Neutrophil (primary cell): ENCODE results near the gene RER1.

ENCODE experiments used
- H3K27ac ChIP-seq: fragments of 200-600 bp; sonication (generic); 2 replicates; pipeline ENCODE4 v1.5.1; 2016; ENCODE audit warnings: mild to moderate bottlenecking, moderate library complexity
- H3K27me3 ChIP-seq: fragments of 200-600 bp; sonication (generic); 2 replicates; pipeline ENCODE4 v1.6.0; 2016; ENCODE audit warnings: mild to moderate bottlenecking
- H3K36me3 ChIP-seq: fragments of 200-600 bp; sonication (generic); 2 replicates; pipeline ENCODE4 v1.5.1; 2017
- H3K4me1 ChIP-seq, 2 experiments: fragments of 200-600 bp in 1 of 2; sonication (generic) in 1 of 2; 1 replicate in 1 of 2; 2 replicates in 1 of 2; pipeline versions ENCODE4 v1.5.1 to v1.6.1; 2013 to 2016; ENCODE audit warnings: low read depth in 1 of 2, low read length in 1 of 2, mild to moderate bottlenecking in 1 of 2, moderate library complexity in 1 of 2; ENCODE audit not compliant: control insufficient read depth in 1 of 2, insufficient read depth in 1 of 2
- H3K4me3 ChIP-seq, 2 experiments: fragments of 200-600 bp in 1 of 2; sonication (generic) in 1 of 2; 1 replicate in 1 of 2; 2 replicates in 1 of 2; pipeline ENCODE4 v1.5.1; 2013 to 2016; ENCODE audit warnings: low read depth in 1 of 2, low read length in 1 of 2, mild to moderate bottlenecking in 1 of 2, moderate library complexity in 1 of 2
- H3K9me3 ChIP-seq: fragments of 200-600 bp; sonication (generic); 2 replicates; pipeline ENCODE4 v1.5.1; 2016
- TF ChIP-seq, protein P1 (sequence below): fragments of 200-600 bp; sonication (generic); IDR thresholded peaks from 2 replicates; pipeline ENCODE4 v1.5.1; 2016; ENCODE audit warnings: antibody characterized with exemption

RER1 gene

DNA sequence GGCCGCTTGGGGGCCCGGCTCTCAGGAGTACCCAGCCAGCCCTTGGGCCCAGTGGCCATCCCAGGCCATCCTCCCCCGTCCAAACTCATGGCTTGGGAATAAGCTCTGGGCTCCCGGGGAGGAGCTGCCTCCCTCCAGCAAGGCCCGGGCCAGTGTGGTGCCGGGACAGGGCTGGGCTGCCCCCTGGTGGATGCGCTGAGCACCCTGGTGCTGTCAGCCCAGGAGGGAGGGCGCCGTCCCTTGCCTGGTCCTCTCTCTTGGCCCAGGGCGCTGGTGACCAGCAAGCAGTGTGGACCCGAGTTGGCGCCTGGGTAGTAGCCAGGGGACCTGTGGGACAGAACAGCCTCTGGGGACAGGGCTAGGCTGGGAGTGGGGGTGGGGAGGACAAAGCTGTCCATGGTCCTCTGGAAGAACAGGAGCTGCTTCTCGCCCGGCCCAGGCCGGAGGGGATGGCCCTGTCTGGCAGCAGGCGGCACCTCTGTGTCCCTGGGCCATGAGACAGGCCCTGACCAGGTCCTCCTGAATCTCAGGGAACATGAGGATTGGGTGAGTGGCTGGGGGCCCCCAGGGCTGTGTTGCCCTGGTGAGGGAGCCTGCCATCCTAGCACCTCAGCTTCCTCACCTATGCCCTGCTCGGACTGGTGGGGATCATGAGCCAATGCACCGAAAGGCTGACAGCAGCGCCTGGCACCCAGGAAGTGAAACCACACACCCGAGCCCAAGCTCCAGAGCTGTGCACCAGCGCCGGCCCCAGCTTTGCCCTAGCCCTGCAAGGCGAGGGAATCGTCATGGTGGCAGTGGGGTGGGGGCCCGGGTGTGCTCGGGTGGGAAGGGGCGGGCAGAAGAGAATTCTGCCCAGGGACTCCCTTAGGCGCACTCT is 9.7 kb upstream of the RER1 start:
- no peak overlapping the region for H3K4me3 ChIP-seq
- TF ChIP-seq, protein P1, sequence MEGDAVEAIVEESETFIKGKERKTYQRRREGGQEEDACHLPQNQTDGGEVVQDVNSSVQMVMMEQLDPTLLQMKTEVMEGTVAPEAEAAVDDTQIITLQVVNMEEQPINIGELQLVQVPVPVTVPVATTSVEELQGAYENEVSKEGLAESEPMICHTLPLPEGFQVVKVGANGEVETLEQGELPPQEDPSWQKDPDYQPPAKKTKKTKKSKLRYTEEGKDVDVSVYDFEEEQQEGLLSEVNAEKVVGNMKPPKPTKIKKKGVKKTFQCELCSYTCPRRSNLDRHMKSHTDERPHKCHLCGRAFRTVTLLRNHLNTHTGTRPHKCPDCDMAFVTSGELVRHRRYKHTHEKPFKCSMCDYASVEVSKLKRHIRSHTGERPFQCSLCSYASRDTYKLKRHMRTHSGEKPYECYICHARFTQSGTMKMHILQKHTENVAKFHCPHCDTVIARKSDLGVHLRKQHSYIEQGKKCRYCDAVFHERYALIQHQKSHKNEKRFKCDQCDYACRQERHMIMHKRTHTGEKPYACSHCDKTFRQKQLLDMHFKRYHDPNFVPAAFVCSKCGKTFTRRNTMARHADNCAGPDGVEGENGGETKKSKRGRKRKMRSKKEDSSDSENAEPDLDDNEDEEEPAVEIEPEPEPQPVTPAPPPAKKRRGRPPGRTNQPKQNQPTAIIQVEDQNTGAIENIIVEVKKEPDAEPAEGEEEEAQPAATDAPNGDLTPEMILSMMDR = peak; percentile 62
- no peak overlapping the region for H3K27ac ChIP-seq

DNA sequence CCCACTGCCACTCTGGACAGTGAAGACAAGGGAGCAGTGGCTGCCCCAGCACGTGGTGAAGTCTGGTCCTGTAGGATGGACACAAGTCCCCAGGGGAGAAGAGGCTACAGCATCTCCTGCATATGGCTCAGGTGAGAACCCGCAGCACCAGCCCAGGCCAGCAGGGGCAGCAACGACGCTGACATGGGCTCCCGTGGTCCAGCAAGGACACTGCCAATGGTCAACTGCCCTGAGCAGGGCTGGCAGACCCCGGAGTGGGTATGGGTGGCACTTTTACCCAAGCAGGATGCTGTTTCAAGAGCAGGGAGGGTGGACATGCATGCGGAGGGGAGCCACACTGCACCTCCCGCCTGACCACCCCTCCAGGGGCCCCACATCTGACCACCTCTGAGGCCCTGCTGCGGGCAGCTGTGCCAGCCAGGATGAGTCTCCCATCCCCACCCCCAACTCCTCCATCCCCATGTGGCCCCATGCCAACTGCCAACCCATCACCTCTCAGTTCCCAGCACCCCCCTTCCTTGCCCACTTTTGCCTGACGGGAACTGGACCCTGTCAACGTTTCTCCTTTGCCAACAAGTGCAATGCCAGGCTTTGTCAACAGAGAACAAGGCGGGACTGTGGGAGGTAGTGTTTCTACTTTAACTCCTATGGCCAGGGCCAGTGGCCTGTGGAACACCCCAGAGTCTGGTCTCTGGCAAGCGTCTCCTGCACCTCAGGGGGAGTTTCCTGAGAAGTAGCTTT is 8.8 kb upstream of the RER1 start:
- TF ChIP-seq, protein P1 = no peak
- Histone ChIP-seq H3K27ac (no peak overlapping the region), H3K4me1 (no peaks in the 10 kb centered on the region), H3K4me3 (no peak overlapping the region), H3K36me3 (no peaks in the 10 kb centered on the region), H3K9me3 (no peaks in the 10 kb centered on the region), H3K27me3 (no peaks in the 10 kb centered on the region)

More for the DNA sequence above, 9.7 kb upstream of the RER1 start:
- Histone ChIP-seq H3K27me3 (no peaks in the 10 kb centered on the region), H3K9me3 (no peaks in the 10 kb centered on the region), H3K36me3 (no peaks in the 10 kb centered on the region), H3K4me1 (no peaks in the 10 kb centered on the region)

DNA sequence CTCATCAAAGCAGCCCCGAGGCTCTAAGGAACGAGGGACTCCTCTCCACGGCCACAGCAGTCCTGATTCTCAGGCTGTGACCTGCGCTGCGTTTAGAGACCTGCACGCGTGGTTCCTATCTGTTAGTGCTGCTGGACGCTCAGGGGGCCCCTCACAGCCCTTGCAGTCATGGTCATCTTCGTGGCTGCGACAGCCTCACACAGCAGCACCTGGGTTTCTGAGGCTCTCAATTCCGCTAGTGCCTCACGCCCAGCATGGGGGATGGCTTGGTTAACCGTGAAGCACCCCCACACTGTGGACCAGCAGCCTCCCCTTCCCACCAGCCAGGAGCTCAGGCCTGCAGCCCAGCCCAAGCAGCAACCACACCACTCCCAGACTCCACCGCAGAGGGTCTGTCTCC is 8.1 kb upstream of the RER1 start:
- Histone ChIP-seq H3K4me3 (no peak overlapping the region), H3K27me3 (no peaks in the 10 kb centered on the region), H3K27ac (no peak overlapping the region), H3K4me1 (no peaks in the 10 kb centered on the region), H3K36me3 (no peaks in the 10 kb centered on the region), H3K9me3 (no peaks in the 10 kb centered on the region)
- TF ChIP-seq, protein P1 = no peak

GRCh38 chr1:2384130-2384860 is 7.3 kb upstream of the RER1 start:
- Histone ChIP-seq H3K9me3 (no peaks in the 10 kb centered on the region), H3K36me3 (no peaks in the 10 kb centered on the region), H3K27ac (no peak overlapping the region), H3K4me3 (no peak overlapping the region), H3K27me3 (no peaks in the 10 kb centered on the region), H3K4me1 (no peaks in the 10 kb centered on the region)
- TF ChIP-seq, protein P1 = no peak

DNA sequence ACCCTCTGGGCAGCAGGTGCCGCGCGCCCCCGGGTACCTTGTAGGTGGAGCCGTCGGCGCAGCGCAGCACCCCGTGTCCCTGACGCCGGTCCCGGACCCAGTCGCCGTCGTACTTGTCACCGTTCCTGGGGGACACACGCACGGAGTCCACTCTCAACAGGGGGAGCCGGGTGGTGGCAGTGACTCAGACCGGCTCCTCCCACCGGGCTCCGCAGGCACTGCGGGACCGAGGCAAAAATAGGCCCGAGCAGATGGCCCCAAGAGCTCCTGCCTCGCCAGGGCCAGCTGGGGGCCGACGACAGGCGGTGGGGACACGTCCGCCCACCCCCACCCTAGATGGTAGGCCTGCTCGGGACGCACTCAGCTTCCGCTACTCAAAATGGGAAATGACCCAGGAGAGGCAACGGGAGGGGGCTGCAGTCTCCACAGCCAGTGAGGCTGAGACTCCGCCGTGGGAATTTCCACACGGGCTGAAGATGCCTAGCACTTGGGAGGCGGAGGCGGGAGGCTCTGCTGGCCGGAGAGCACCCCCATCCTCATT is 6.6 kb upstream of the RER1 start:
- no peaks in the 10 kb centered on the region for H3K27me3 ChIP-seq
- H3K9me3 ChIP-seq = no peaks in the 10 kb centered on the region
- H3K4me3 ChIP-seq = no peak overlapping the region
- TF ChIP-seq, protein P1 = no peak
- no peaks in the 10 kb centered on the region for H3K36me3 ChIP-seq
- H3K4me1 ChIP-seq = no peaks in the 10 kb centered on the region
- no peak overlapping the region for H3K27ac ChIP-seq
